GM12891 (cell line): Measurements from ENCODE around the gene CCN5.

Experiments
- DNase-seq: peaks from one replicate; pipeline ENCODE4 v3.0.0; 2011; ENCODE audit warnings: low spot score; ENCODE audit not compliant: insufficient read length
- FAIRE-seq: peaks from 2 replicates; lab custom pipeline; 2011; peaks lifted over from hg19 to GRCh38; lab: Jason Lieb, UNC
- PAX5 ChIP-seq: IDR thresholded peaks from 2 replicates; pipeline ENCODE4 v1.6.1; 2011; ENCODE audit warnings: low read length, moderate library complexity, mild to moderate bottlenecking; ENCODE audit not compliant: insufficient read depth, severe bottlenecking
- POLR2A ChIP-seq: IDR thresholded peaks from 2 replicates; pipeline ENCODE4 v1.6.1; 2011; ENCODE audit warnings: low read depth, low read length, control low read depth
- POLR2AphosphoS5 ChIP-seq: IDR thresholded peaks from 2 replicates; pipeline ENCODE4 v1.6.1; 2011; ENCODE audit warnings: low read depth, low read length, control low read depth
- POU2F2 ChIP-seq: IDR thresholded peaks from 2 replicates; pipeline ENCODE4 v1.6.1; 2011; ENCODE audit warnings: low read depth, mild to moderate bottlenecking, control low read depth, low read length, moderate library complexity
- SPI1 ChIP-seq: IDR thresholded peaks from 2 replicates; pipeline ENCODE4 v1.6.1; 2011; ENCODE audit warnings: low read depth, low read length, control low read depth
- TAF1 ChIP-seq: IDR thresholded peaks from 2 replicates; pipeline ENCODE4 v1.6.1; 2011; ENCODE audit warnings: low read depth, low read length, control low read depth

The CCN5 gene

GRCh38 chr20:44714102-44714700 is 968 bp upstream of the CCN5 start:
- TF ChIP-seq PAX5: no peak
- TF ChIP-seq SPI1: no peak
- no peak for TF ChIP-seq POLR2A
- TF ChIP-seq POLR2AphosphoS5: no peak
- no peak for TF ChIP-seq POU2F2
- no peak for TF ChIP-seq TAF1
- DNase-seq: no peak
- FAIRE-seq: no peak

- no peak for FAIRE-seq
- TF ChIP-seq POLR2AphosphoS5 (no peak), POU2F2 (no peak), PAX5 (no peak), SPI1 (no peak), TAF1 (no peak), POLR2A (no peak)
- no peak for DNase-seq
Measured at GRCh38 chr20:44715499-44716308, 535 bp downstream of the CCN5 start.

- TF ChIP-seq PAX5: no peak
- no peak for TF ChIP-seq SPI1
- no peak for TF ChIP-seq POLR2A
- TF ChIP-seq POLR2AphosphoS5: no peak
- TF ChIP-seq POU2F2: no peak
- TF ChIP-seq TAF1: no peak
- no peak for FAIRE-seq
- no peak for DNase-seq
Measured at GRCh38 chr20:44716309-44717106, 1.3 kb downstream of the CCN5 start.

- TF ChIP-seq POU2F2 (no peak), POLR2AphosphoS5 (no peak), SPI1 (no peak), PAX5 (no peak), POLR2A (no peak), TAF1 (no peak)
- DNase-seq: no peak
- no peak for FAIRE-seq
Measured at GRCh38 chr20:44717986-44718385, 2.8 kb downstream of the CCN5 start.

GRCh38 chr20:44719841-44720240 is 4.7 kb downstream of the CCN5 start:
- FAIRE-seq: no peak
- TF ChIP-seq SPI1: no peak
- TF ChIP-seq POU2F2: no peak
- TF ChIP-seq POLR2A: no peak
- TF ChIP-seq PAX5: no peak
- TF ChIP-seq TAF1: no peak
- TF ChIP-seq POLR2AphosphoS5: no peak
- no peak for DNase-seq

GRCh38 chr20:44720621-44720996 is 5.4 kb downstream of the CCN5 start:
- DNase-seq (no peak), FAIRE-seq (no peak)
- TF ChIP-seq PAX5 (no peak), TAF1 (no peak), POU2F2 (no peak), POLR2AphosphoS5 (no peak), SPI1 (no peak), POLR2A (no peak)

- TF ChIP-seq POLR2AphosphoS5 (no peak), SPI1 (no peak), POLR2A (no peak), TAF1 (no peak), PAX5 (no peak), POU2F2 (no peak)
- DNase-seq: no peak
- FAIRE-seq: no peak
Measured at GRCh38 chr20:44720997-44721784, 6.0 kb downstream of the CCN5 start.

GRCh38 chr20:44721785-44722054 is 6.6 kb downstream of the CCN5 start:
- TF ChIP-seq POLR2AphosphoS5 (no peak), PAX5 (no peak), SPI1 (no peak), POU2F2 (no peak), TAF1 (no peak), POLR2A (no peak)

GRCh38 chr20:44722990-44723389 is 7.8 kb downstream of the CCN5 start:
- FAIRE-seq: no peak
- no peak for TF ChIP-seq SPI1
- TF ChIP-seq POU2F2: no peak
- TF ChIP-seq TAF1: no peak
- TF ChIP-seq PAX5: no peak
- no peak for TF ChIP-seq POLR2AphosphoS5
- TF ChIP-seq POLR2A: no peak
- no peak for DNase-seq

More at GRCh38 chr20:44721785-44722054, 6.6 kb downstream of the CCN5 start:
- DNase-seq (no peak), FAIRE-seq (no peak)

- DNase-seq (no peak), FAIRE-seq (no peak)
- TF ChIP-seq POLR2AphosphoS5 (no peak), SPI1 (no peak), PAX5 (no peak), POLR2A (no peak), TAF1 (no peak), POU2F2 (no peak)
Measured at GRCh38 chr20:44723391-44723790, 8.2 kb downstream of the CCN5 start.
